SHP77 treated with DMSO at 0.1 percent for 48 hours (cell line): Measurements from ENCODE around the gene ZNF541.
"Not testable (repeated sequence)": the region's sequence is repeated elsewhere in the genome, so short reads cannot be mapped to it uniquely, and the experiment has no call there.

Source experiments
- DNase-seq: peaks from one replicate; lab custom pipeline; 2025; lab: John Stamatoyannopoulos, UW

The ZNF541 gene

GRCh38 chr19:47599671-47600245 is 26.8 kb upstream of the ZNF541 start:
- not testable (repeated sequence) for DNase-seq

GRCh38 chr19:47598407-47599349 is 25.7 kb upstream of the ZNF541 start:
- DNase-seq: no peak

DNA sequence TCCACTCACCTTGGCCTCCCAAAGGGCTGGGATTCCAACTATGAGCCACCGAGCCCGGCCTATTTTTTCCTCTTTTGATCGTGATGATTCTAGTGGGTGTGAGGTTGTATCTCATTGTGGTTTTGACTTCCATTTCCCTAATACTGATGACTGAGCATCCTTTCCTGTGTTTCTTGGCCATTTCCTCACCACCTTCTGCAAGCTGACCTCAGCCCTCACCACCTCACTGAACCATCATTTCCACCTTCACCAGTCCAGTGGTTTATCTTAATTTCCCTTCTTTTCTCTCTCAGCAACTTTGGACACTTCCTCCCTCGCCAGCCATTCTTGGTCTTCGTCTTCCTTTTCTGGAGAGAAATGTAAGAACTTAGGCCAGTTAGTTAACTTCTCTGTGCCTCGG is 23.0 kb upstream of the ZNF541 start:
- no peak for DNase-seq

GRCh38 chr19:47593860-47594259 is 20.9 kb upstream of the ZNF541 start:
- DNase-seq: no peak

- DNase-seq: no peak
These were observed 16.9 kb upstream of the ZNF541 start for GRCh38 chr19:47589824-47590223.

GRCh38 chr19:47587295-47587694 is 14.3 kb upstream of the ZNF541 start:
- DNase-seq: no peak

DNA sequence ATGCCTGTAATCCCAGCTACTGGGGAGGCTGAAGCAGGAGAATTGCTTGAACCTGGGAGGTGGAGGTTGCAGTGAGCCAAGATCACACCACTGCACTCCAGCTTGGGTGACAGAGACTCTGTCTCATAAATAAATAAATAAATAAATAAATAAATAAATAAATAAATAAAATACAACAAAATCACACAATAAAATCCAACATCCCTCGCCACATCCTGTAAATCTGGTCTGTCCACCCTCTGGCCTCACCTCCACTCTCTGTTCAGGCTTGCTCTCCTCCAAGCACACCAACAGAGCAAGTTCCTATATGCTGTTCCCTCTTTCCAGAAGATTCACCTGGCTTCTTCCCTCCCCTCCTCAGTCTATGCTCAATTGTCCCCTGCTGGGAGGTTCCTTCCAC is 10.2 kb upstream of the ZNF541 start:
- DNase-seq: not testable (repeated sequence)

- no peak for DNase-seq
These were observed 9.5 kb upstream of the ZNF541 start for GRCh38 chr19:47582320-47582909.

DNA sequence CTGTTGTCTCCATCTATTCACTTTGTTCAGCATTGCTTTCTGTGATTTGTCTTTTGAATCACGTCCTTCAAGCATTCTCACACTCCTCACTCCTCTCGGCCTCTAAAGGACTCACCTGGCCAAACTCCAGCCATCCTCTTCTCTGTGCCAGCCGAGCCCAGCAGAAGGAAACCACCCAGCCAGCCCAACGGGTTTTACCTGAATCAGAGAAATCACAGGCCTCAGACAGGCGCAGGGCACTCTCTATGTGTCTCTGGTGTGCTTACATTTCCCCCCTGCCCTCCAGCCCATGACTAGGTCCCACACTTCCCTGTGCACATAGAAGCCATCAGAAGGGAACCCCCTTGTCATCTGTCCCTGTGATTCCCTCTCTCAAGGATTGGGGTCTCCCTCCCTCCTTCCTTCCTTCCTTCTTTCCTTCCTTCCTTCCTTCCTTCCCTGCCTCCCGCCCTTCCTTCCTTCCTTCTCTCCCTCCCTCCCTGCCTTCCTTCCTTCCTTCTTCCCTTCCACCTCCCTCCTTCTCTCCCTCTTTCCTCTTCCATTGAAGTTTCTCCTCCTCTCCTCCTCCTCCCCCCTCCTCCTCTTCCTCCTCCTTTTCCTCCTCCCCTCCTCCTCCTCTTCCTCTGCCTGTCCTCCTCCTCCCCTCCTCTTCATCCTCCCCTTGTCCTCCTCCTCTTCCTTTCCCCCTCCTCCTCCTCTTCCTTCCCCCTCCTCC is 8.8 kb upstream of the ZNF541 start:
- DNase-seq: no peak

DNA sequence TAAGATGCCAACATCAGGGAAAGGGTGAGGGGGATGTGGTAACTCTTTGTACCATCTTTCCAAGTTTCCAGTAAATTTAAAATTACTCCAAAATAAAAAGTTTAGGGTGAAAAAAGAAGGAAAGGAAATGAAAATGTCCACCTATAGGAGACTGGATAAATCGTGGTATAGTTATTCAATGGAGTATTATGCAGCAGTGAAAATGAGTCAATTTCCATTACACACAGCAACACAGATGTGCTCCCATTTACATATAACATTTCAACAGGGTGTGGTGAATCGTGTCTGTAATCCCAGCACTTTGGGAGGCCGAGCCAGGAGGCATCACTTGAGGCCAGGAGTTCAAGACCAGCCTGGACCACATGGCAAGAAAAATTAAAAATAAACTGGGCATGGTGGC is 7.4 kb upstream of the ZNF541 start:
- DNase-seq: no peak

GRCh38 chr19:47572635-47573034 is 313 bp downstream of the ZNF541 start:
- DNase-seq: no peak

GRCh38 chr19:47569331-47569730 is 3.6 kb downstream of the ZNF541 start:
- no peak for DNase-seq

DNA sequence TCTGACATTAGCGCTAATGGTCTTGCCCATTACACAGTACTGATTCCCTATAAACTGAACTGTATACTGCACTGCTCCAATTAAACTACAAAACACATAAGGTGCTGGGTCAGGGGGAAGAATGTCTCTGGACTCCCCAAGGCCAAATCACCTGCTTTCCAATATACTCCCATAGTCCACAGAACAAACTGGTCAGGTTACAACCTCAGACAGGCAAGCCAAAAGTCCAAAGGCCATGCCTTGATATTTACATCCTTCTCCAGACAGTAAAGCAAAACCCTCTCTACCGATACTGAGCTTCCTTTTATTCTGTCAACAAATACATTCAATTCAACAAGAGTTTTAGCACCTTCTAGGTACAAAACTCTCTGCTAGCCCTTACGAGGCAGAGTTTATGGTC is 8.9 kb downstream of the ZNF541 start:
- no peak for DNase-seq

- no peak for DNase-seq
These were observed 11.4 kb downstream of the ZNF541 start for GRCh38 chr19:47561440-47562057.

DNA sequence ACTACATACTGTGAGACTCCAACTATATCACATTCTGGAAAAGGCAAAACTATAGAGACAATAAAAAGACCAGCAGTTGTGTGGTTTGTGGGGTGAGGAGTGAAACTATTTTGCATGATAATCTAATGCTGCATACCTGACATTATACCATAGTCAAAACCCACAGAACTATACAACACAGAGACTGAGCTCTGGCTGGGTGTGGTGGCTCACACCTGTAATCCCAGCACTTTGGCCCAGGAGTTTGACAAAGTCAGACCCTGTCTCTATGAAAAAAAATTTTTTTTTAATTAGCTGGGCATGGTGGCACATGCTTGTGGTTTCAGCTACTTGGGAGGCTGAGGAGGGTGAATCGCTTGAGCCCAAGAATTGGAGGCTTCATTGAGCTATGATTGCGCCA is 11.9 kb downstream of the ZNF541 start:
- no peak for DNase-seq

DNA sequence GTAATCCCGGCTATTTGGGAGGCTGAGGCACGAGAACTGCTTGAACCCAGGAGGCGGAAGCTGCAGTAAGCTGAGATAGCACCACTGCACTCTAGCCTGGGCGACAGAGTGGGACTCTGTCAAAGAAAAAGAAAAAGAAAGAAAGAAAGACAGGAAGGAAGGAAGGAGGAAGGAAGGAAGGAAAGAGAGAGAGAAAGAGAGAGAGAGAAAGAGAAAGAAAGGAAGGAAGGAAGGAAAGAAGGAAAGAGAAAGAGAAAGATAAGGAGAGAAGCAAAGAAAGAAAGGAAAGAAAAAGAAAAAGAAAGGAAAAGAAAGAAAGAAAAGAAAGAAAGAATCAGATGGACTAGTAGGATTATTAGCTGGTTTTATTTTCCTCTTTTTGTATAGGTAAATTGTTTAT is 22.8 kb downstream of the ZNF541 start:
- no peak for DNase-seq

- no peak for DNase-seq
These were observed 23.6 kb downstream of the ZNF541 start for GRCh38 chr19:47549261-47549862.

DNA sequence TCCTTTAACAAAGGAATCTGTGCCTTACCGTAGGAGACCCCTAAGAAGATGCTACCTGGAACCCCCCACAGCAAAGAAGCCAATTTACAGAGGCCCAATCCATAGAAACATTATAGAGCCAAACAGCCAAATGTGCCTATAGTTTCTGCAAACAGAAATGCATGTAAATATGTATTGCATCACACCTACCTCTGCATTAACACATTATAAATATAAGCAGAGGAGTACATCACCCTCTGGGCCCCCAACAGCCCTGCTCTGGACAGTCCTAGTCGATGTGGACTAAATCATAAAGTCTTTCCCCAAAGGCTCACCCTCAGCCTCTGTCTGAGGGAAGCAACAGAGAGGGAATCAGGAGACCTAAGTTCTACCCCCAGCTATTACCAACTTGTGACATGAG is 25.7 kb downstream of the ZNF541 start:
- DNase-seq: no peak

- no peak for DNase-seq
These were observed 27.6 kb downstream of the ZNF541 start for GRCh38 chr19:47545061-47545948.

DNA sequence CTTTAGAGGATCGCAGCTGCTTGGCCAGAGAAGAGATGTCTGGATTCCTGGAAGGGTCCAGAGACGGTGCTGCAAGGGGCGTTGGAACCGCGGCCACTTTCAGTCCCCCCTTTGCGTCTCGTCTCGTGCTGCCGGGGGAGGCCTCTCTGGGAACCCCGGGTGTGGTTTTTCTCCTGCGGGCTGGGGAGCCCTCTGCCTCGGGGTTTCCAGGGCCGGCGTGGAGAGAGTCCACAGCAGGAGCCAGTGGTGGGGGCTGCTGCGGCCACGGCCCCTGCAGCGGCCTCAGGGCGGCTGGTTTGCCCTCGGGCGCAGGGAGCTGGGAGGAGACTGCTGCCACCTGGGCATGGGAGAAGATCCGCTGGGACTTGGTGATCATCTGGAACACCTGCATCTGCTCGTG is 28.5 kb downstream of the ZNF541 start:
- DNase-seq: no peak

DNA sequence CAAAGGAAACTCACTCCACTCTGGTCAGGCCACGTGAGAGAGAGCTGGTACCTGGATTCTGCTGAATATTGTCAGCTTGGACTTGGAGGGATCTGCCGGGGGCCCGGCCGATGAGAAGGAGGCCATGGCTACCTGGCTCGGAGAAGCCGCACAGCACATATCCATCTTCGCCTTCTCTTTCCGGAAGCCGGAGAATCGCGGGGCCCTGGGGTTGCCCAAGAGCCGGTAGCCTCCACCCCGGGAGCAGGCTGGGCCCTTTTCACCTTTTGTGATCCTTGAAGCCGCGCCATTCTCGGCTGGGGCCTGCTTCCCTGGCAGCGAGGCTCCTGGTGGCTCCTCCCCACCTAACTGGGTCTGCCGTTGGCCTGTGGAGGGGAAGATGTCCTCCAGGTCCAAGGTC is 28.9 kb downstream of the ZNF541 start:
- DNase-seq: no peak
